Fibroblast of villous mesenchyme (primary cell): ENCODE data around the gene NDUFA13. TPM values are rescaled to one million over a fixed set of nuclear protein-coding genes. Genes with fewer than 3 reads are reported as not detected.
A peak's percentile ranks its signal among the peaks of the same experiment; 100 is the strongest.

Experiments
- DNase-seq: peaks from one replicate; pipeline ENCODE4 v3.0.0-alpha.2; 2010; ENCODE audit warnings: low read depth
- H3K4me3 ChIP-seq: 2 replicates; pipeline ENCODE4 v1.5.1; 2011; ENCODE audit warnings: low read depth, mild to moderate bottlenecking, low read length
- CTCF ChIP-seq: IDR thresholded peaks from 2 replicates; pipeline ENCODE4 v1.5.1; 2012; ENCODE audit warnings: low read depth, mild to moderate bottlenecking, low read length; ENCODE audit not compliant: insufficient read depth
- total RNA-seq: library from RNA; depleted of rRNA; stranded (reverse); fragments of >200 nt; gene quantifications from 2 replicates; pipeline ENCODE4 v1.2.3, GENCODE V29; 2012

Gene NDUFA13
- total RNA-seq, 1 donor, result 199 TPM

GRCh38 chr19:19529783-19530422, 13.9 kb downstream of the NDUFA13 start:
- DNase-seq, result no peak
- no peak overlapping the region for H3K4me3 ChIP-seq
- no peak for TF ChIP-seq CTCF

GRCh38 chr19:19530423-19530804, 14.4 kb downstream of the NDUFA13 start:
- no peak overlapping the region for H3K4me3 ChIP-seq
- no peak for DNase-seq
- no peak for TF ChIP-seq CTCF

GRCh38 chr19:19530889-19531288, 14.9 kb downstream of the NDUFA13 start:
- H3K4me3 ChIP-seq, result no peak overlapping the region
- DNase-seq, result no peak
- no peak for TF ChIP-seq CTCF

GRCh38 chr19:19531951-19532805, 16.2 kb downstream of the NDUFA13 start:
- no peak overlapping the region for H3K4me3 ChIP-seq
- peak; percentile 49 for DNase-seq
- peak; percentile 92 for TF ChIP-seq CTCF

GRCh38 chr19:19532806-19533701, 17.0 kb downstream of the NDUFA13 start:
- no peak for TF ChIP-seq CTCF
- no peak overlapping the region for H3K4me3 ChIP-seq
- no peak for DNase-seq

GRCh38 chr19:19533841-19534240, 17.8 kb downstream of the NDUFA13 start:
- DNase-seq, result no peak
- TF ChIP-seq CTCF, result no peak
- no peak overlapping the region for H3K4me3 ChIP-seq
